ENCODE measurements around the gene PTPRG. TPM values are rescaled to one million over a fixed set of nuclear protein-coding genes. Genes with fewer than 3 reads are reported as not detected.

Gene PTPRG
- total and polyA plus RNA-seq, 2 of the 13 experiments (the other 11 are each of a cell fraction or from before 2014, with no cell fraction given): 8.0 to 25.3 TPM

DNA sequence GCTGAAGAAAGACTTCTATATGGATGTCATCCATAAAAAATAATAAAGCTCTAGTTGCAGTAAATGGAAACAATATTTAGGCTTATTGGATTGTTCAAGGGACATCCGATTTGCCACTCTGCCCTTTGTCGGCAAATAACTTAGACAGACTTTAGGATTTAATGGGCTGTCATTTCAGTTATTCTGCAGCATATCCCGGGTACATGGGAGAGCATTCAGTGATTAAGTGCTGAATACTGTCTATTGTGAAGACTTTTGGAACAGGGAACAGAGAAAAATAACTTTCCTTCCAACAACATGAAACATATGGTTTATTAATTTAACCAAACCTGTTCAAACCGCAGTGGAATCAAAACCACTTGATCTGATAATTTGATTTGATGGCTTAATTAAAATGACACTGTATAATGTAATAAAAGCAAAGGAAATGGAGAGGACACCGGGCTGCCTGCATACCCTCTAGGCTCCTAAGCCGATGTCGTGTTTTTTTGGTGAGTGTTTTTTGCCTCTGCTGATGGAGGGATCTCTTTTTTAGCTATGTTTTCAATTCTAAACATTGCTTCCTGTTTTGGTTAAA, 612.7 kb downstream of the PTPRG start:
- no peak overlapping the region for H3K27ac ChIP-seq (ENCODE audit: extremely low read length, insufficient read depth, low read length)
- no peak overlapping the region for H3K9ac ChIP-seq (ENCODE audit: insufficient read depth, low read depth, low read length)
- intact Hi-C loops (cut with micrococcal nuclease; ENCODE audit: unreplicated experiment) (no loop called here), in situ Hi-C loops (cut with HindIII; ENCODE audit: extremely low pct_ligation_motif_present, low pct_unique_long_range_greater_than_20kb) (no loop called here)
- H2AFZ ChIP-seq (ENCODE audit: low read length): no peak overlapping the region
- H3K9me3 ChIP-seq (ENCODE audit: low read length): no peaks in the 10 kb centered on the region
- no peak overlapping the region for H3K4me2 ChIP-seq (ENCODE audit: low read depth, low read length)
- no peaks in the 10 kb centered on the region for H3K27me3 ChIP-seq (ENCODE audit: control insufficient read depth in 1 of 2, insufficient read depth in 2 of 2, low read length in 2 of 2)
- DNase-seq (ENCODE audit: low spot score) (no peak), FAIRE-seq (no peak), ATAC-seq (no peak)
- no peaks in the 10 kb centered on the region for H3K4me1 ChIP-seq (ENCODE audit: insufficient read depth, low read length)
- ChIA-PET CTCF (ENCODE audit: low intra/inter-chr PET ratio, low total read pairs) (no interaction called here), POLR2A (no interaction called here)
- H3K79me2 ChIP-seq (ENCODE audit: insufficient read depth, low read length): no peaks in the 10 kb centered on the region
- 94% methylated on average over 7 of the region's 7 CpGs for WGBS (ENCODE audit: low lambda C conversion rate)
- no peaks in the 10 kb centered on the region for H4K20me1 ChIP-seq (ENCODE audit: insufficient read depth, low read length)
- H3K4me3 ChIP-seq (replicated peaks in 1 of 3; ENCODE audit: insufficient read depth in 1 of 3, low read depth in 2 of 3, low read length in 3 of 3): no peak overlapping the region
- TF ChIP-seq, protein P1, sequence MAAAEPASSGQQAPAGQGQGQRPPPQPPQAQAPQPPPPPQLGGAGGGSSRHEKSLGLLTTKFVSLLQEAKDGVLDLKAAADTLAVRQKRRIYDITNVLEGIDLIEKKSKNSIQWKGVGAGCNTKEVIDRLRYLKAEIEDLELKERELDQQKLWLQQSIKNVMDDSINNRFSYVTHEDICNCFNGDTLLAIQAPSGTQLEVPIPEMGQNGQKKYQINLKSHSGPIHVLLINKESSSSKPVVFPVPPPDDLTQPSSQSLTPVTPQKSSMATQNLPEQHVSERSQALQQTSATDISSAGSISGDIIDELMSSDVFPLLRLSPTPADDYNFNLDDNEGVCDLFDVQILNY (CRISPR knock-in tag; conservative IDR thresholded peaks at IDR 0.05): no peak
- TF ChIP-seq PTBP1 (IDR thresholded peaks at IDR 0.05; ENCODE audit: low read depth, low read length, poor library complexity, severe bottlenecking) (no peak), PRMT3 (CRISPR knock-in tag; IDR thresholded peaks at IDR 0.05; ENCODE audit: borderline replicate concordance, low read depth) (no peak), ZNF607 (CRISPR knock-in tag; IDR thresholded peaks at IDR 0.05; ENCODE audit: borderline replicate concordance) (no peak), FOXO1 (CRISPR knock-in tag; IDR thresholded peaks at IDR 0.05) (no peak)
- TF ChIP-seq, protein P2, sequence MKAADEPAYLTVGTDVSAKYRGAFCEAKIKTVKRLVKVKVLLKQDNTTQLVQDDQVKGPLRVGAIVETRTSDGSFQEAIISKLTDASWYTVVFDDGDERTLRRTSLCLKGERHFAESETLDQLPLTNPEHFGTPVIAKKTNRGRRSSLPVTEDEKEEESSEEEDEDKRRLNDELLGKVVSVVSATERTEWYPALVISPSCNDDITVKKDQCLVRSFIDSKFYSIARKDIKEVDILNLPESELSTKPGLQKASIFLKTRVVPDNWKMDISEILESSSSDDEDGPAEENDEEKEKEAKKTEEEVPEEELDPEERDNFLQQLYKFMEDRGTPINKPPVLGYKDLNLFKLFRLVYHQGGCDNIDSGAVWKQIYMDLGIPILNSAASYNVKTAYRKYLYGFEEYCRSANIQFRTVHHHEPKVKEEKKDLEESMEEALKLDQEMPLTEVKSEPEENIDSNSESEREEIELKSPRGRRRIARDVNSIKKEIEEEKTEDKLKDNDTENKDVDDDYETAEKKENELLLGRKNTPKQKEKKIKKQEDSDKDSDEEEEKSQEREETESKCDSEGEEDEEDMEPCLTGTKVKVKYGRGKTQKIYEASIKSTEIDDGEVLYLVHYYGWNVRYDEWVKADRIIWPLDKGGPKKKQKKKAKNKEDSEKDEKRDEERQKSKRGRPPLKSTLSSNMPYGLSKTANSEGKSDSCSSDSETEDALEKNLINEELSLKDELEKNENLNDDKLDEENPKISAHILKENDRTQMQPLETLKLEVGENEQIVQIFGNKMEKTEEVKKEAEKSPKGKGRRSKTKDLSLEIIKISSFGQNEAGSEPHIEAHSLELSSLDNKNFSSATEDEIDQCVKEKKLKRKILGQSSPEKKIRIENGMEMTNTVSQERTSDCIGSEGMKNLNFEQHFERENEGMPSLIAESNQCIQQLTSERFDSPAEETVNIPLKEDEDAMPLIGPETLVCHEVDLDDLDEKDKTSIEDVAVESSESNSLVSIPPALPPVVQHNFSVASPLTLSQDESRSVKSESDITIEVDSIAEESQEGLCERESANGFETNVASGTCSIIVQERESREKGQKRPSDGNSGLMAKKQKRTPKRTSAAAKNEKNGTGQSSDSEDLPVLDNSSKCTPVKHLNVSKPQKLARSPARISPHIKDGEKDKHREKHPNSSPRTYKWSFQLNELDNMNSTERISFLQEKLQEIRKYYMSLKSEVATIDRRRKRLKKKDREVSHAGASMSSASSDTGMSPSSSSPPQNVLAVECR (CRISPR knock-in tag; IDR thresholded peaks at IDR 0.05; ENCODE audit: borderline replicate concordance): no peak
- TF ChIP-seq, protein P3, sequence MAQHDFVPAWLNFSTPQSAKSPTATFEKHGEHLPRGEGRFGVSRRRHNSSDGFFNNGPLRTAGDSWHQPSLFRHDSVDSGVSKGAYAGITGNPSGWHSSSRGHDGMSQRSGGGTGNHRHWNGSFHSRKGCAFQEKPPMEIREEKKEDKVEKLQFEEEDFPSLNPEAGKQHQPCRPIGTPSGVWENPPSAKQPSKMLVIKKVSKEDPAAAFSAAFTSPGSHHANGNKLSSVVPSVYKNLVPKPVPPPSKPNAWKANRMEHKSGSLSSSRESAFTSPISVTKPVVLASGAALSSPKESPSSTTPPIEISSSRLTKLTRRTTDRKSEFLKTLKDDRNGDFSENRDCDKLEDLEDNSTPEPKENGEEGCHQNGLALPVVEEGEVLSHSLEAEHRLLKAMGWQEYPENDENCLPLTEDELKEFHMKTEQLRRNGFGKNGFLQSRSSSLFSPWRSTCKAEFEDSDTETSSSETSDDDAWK (CRISPR knock-in tag; IDR thresholded peaks at IDR 0.05): no peak
- TF ChIP-seq, protein P4, sequence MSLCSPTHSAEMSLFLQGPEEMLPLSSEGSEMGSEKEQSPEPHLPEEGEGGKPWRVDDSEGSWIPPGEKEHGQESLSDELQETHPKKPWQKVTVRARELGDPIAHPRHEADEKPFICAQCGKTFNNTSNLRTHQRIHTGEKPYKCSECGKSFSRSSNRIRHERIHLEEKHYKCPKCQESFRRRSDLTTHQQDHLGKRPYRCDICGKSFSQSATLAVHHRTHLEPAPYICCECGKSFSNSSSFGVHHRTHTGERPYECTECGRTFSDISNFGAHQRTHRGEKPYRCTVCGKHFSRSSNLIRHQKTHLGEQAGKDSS (CRISPR knock-in tag; IDR thresholded peaks at IDR 0.05; ENCODE audit: borderline replicate concordance, low read depth): no peak
- peaks cover 0 to 2% of the 10 kb centered on the region in 2 experiments; a peak in 1 of 5 replicates for H3K36me3 ChIP-seq (replicated peaks in 1 of 2; ENCODE audit: control insufficient read depth in 1 of 2, insufficient read depth in 2 of 2, low read length in 2 of 2)
- no TSS peak for BruUV-seq (replicated peaks)

All from HepG2 (cell line).